Aorta (tissue), 5 donors: ENCODE results near the gene ARHGAP24. TPM values are rescaled to one million over a fixed set of nuclear protein-coding genes. Genes with fewer than 3 reads are reported as not detected.
A peak's percentile ranks its signal among the peaks of the same experiment; 100 is the strongest.
"Not testable (repeated sequence)": the region's sequence is repeated elsewhere in the genome, so short reads cannot be mapped to it uniquely, and the experiment has no call there.

Experiments
- ATAC-seq: fragments of 200-7000 bp; cut with Tn5 transposase; one replicate; pipeline ENCODE4 v1.9.1; 2022; ENCODE audit warnings: moderate library complexity; ENCODE audit not compliant: low FRiP score
- DNase-seq, 2 donors: peaks; one replicate each; pipeline ENCODE4 v3.0.0-alpha.2; 2020
- H3K27ac ChIP-seq, 2 donors: one replicate each; pipeline ENCODE4 v1.5.1; 2013; ENCODE audit warnings: low read length in 2 of 2, mild to moderate bottlenecking in 2 of 2, moderate library complexity in 2 of 2, control low read depth in 1 of 2, inconsistent platforms in 1 of 2, low read depth in 1 of 2
- H3K27me3 ChIP-seq, 2 donors: one replicate each; pipeline ENCODE4 v1.6.1; 2013; ENCODE audit warnings: control low read depth in 1 of 2, low read length in 1 of 2, mild to moderate bottlenecking in 1 of 2, moderate library complexity in 1 of 2; ENCODE audit not compliant: insufficient read depth in 2 of 2, control insufficient read depth in 1 of 2
- H3K36me3 ChIP-seq, 2 donors: one replicate each; pipeline ENCODE4 v1.6.1; 2013; ENCODE audit warnings: control low read depth in 1 of 2, low read length in 1 of 2, mild to moderate bottlenecking in 1 of 2; ENCODE audit not compliant: insufficient read depth in 2 of 2, control insufficient read depth in 1 of 2
- H3K4me1 ChIP-seq, 2 donors: one replicate each; pipeline ENCODE4 v1.6.1; 2013; ENCODE audit warnings: low read length in 2 of 2, control low read depth in 1 of 2, mild to moderate bottlenecking in 1 of 2, moderate library complexity in 1 of 2; ENCODE audit not compliant: insufficient read depth in 2 of 2, control insufficient read depth in 1 of 2
- H3K4me3 ChIP-seq, 2 donors: one replicate each; pipeline ENCODE4 v1.5.1; 2013; ENCODE audit warnings: low read length in 2 of 2, control low read depth in 1 of 2, mild to moderate bottlenecking in 1 of 2
- H3K9me3 ChIP-seq: one replicate; pipeline ENCODE4 v1.6.1; 2013; ENCODE audit warnings: mild to moderate bottlenecking, low read length; ENCODE audit not compliant: control insufficient read depth
- WGBS, 2 donors: extraction: QIAGEN DNeasy Blood & Tissue Kit; methylation state at CpG; one replicate each; pipeline ENCODE4 v1.1.7; 2013; 5-methylcytosine and 5-hydroxymethylcytosine counted together
- intact Hi-C, 2 donors: fragments of 100-400 bp; cut with DNase I; formaldehyde crosslinking; loops; one replicate each; pipeline versions ENCODE4 v1.14.2 to v1.15.0; 2022
- polyA plus RNA-seq, 2 donors: library from polyadenylated mRNA; stranded (reverse); fragments of 200-250 nt; gene quantifications; one replicate each; pipeline ENCODE4 v1.2.3, GENCODE V29; 2013
- total RNA-seq, 2 donors: library from RNA; stranded (reverse); fragmentation: NEBNext Ultra II Directional; extraction: Animal tissue kit (Norgen Biotek cat#: 25700); gene quantifications; one replicate each; pipeline ENCODE4 v1.2.1, GENCODE V29; 2021
- donor health status: healthy with polysubstance abuse.
- donor health status: Bipolar disorder and iron deficiency.
- donor health status: DM: no; HTN: no; CAD: no.
- donor health status: DM: no; HTN: no; CAD: no.
- donor health status: DM: yes; HTN: yes; CAD: no.

Gene ARHGAP24
- total and polyA plus RNA-seq, 4 donors, result 13.4 to 35.2 (median 34.0) TPM

DNA sequence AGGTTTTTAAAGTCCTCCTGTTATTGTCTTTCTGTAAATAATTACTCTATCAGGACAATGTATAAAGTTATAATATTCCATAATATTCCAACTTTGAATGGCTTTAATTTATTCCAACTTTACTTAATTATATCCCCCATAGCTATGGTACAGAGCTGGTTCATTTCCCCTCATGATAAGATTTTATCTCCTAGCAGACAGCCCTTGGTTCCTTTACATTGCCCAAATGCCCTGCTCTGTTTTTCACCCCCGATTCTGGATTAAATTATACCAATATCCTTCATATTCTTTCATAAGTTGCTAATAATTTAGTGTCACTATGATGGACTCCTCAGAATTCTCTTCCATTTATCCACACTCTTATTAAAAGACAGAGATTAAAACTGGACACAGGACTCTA is 544.4 kb downstream of the ARHGAP24 start:
- ATAC-seq, result no peak
- 88 to 92% methylated on average over 1 of the region's 1 CpG for WGBS, 2 donors
- no peak overlapping the region for H3K4me3 ChIP-seq
- H3K27ac ChIP-seq, result no peak overlapping the region
- no peaks in the 10 kb centered on the region for H3K27me3 ChIP-seq
- intact Hi-C loops, result no loop called here
- no peak for DNase-seq
- H3K9me3 ChIP-seq, result no peaks in the 10 kb centered on the region
- no peaks in the 10 kb centered on the region for H3K36me3 ChIP-seq
- peaks cover 0 to 3% of the 10 kb centered on the region in 2 donors for H3K4me1 ChIP-seq

- Histone ChIP-seq H3K27ac (no peak overlapping the region), H3K4me1 (no peaks in the 10 kb centered on the region), H3K36me3 (no peaks in the 10 kb centered on the region), H3K4me3 (no peak overlapping the region), H3K27me3 (no peaks in the 10 kb centered on the region), H3K9me3 (no peaks in the 10 kb centered on the region)
- ATAC-seq (no peak), DNase-seq (no peak)
- intact Hi-C loops, result no loop called here
Observed at GRCh38 chr4:86019906-86020305, 545.0 kb downstream of the ARHGAP24 start.

GRCh38 chr4:86021671-86022070 is 546.7 kb downstream of the ARHGAP24 start:
- H3K4me1 ChIP-seq, H3K4me3 ChIP-seq, H3K27ac ChIP-seq, H3K9me3 ChIP-seq, H3K36me3 ChIP-seq, ATAC-seq, DNase-seq, H3K27me3 ChIP-seq, intact Hi-C loops: not testable (repeated sequence)
- 97 to 98% methylated on average over 15 to 24 of the region's 24 CpGs for WGBS, 2 donors

- intact Hi-C loops, result no loop called here
- Histone ChIP-seq H3K9me3 (no peaks in the 10 kb centered on the region), H3K4me1 (no peaks in the 10 kb centered on the region), H3K27me3 (peaks cover 0 to 1% of the 10 kb centered on the region in 2 donors), H3K36me3 (no peaks in the 10 kb centered on the region), H3K4me3 (no peak overlapping the region), H3K27ac (no peak overlapping the region)
- ATAC-seq (no peak), DNase-seq (no peak)
- 66 to 69% methylated on average over 8 of the region's 8 CpGs for WGBS, 2 donors
Observed at GRCh38 chr4:86026720-86027119, 551.8 kb downstream of the ARHGAP24 start.

DNA sequence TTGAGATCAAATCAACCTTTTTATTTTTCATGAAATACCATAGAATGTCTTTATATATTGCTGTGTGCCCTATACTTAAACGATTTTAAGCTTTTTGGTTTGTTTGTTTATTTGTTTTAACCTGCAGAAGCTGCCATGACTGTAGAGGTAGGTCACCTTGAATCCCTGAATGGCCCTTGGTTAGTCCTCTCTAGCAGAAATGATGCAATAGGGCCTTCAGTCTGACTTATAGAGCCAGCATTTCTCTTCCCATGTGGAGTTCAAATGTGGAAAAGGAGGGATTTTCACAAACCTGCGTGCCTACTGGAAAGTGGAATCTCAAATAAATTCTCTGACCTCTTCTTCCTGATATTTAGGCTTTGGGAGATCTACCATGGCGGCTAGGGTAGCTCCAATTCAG is 557.0 kb downstream of the ARHGAP24 start:
- H3K27ac ChIP-seq, result peak overlapping the region; percentile 99
- DNase-seq, result no peak
- WGBS, 2 donors, result 90 to 91% methylated on average over 3 of the region's 3 CpGs
- no peaks in the 10 kb centered on the region for H3K9me3 ChIP-seq
- no peaks in the 10 kb centered on the region for H3K36me3 ChIP-seq
- no peak for ATAC-seq
- intact Hi-C loops, result loop anchor here in 1 of 2 donors (2.0 kb wide), 1 partner anchor 21 kb away; no protein-coding TSS in a partner anchor
- peaks cover 0 to under 1% of the 10 kb centered on the region in 2 donors for H3K27me3 ChIP-seq
- peaks cover 1 to 4% of the 10 kb centered on the region in 2 donors for H3K4me1 ChIP-seq
- no peak overlapping the region for H3K4me3 ChIP-seq

- peak; percentile 90 for ATAC-seq
- no peaks in the 10 kb centered on the region for H3K9me3 ChIP-seq
- DNase-seq, result peak in 1 of 2 donors; percentile 63
- H3K36me3 ChIP-seq, result no peaks in the 10 kb centered on the region
- peak overlapping the region in 1 of 2 donors; percentile 59 for H3K4me3 ChIP-seq
- no peaks in the 10 kb centered on the region for H3K27me3 ChIP-seq
- H3K27ac ChIP-seq, result peak overlapping the region; percentile 99
- WGBS, 2 donors, result 1 to 2% methylated on average over 4 of the region's 4 CpGs
- intact Hi-C loops, result loop anchor here in 1 of 2 donors (2.0 kb wide), 1 partner anchor 22 kb away; no protein-coding TSS in a partner anchor
- peaks cover 1 to 4% of the 10 kb centered on the region in 2 donors for H3K4me1 ChIP-seq
Observed at GRCh38 chr4:86032476-86033022, 557.6 kb downstream of the ARHGAP24 start.

DNA sequence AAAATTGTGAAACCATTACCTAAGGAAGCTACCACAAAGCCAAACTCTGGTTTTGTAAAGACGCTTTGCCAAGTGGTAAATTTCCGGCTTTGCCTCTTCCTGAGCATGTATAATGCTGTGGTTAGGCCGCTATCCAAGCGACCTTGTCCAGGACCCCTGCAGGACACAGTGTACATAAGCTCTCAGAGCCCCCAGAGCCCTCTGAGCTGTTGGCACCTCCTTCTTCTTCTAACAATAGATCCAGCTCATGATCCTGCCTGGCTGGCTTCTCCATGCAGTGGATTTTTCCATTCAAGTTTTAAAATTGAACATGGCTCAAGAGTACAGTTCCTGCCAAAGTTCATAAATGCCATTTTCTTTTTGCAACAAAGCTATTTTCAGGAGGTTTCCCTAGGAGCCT is 558.2 kb downstream of the ARHGAP24 start:
- H3K36me3 ChIP-seq, result no peaks in the 10 kb centered on the region
- peaks cover 1 to 4% of the 10 kb centered on the region in 2 donors for H3K4me1 ChIP-seq
- 1 to 5% methylated on average over 4 of the region's 4 CpGs for WGBS, 2 donors
- ATAC-seq (peak; percentile 90), DNase-seq (peak; percentile 73 to 77)
- intact Hi-C loops, result loop anchor here in 1 of 2 donors (2.0 kb wide), 1 partner anchor 22 kb away; no protein-coding TSS in a partner anchor
- H3K27ac ChIP-seq, result peak overlapping the region; percentile 99
- no peaks in the 10 kb centered on the region for H3K27me3 ChIP-seq
- no peaks in the 10 kb centered on the region for H3K9me3 ChIP-seq
- H3K4me3 ChIP-seq, result peak overlapping the region; percentile 14 to 59

DNA sequence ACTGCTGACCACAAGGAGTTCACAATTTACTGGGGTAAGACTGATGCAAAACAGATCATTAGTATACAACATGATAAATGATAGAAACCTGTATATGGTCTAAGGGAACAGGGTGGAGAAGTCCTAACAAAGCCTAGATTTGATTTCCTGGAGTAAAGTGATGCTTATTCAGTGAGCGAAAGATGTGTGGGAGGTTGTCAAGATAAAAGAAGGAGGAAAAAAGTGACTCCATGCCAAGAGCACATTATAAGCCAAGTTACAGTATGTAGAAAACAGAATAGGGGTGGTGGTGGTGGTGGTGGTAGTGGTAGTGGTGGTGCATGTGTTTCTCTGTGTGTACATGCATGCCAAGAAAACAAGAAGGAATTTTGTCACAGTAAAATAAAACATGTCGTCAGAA is 559.7 kb downstream of the ARHGAP24 start:
- no peak for ATAC-seq
- 78 to 80% methylated on average over 2 of the region's 2 CpGs for WGBS, 2 donors
- intact Hi-C loops, result loop anchor here in 1 of 2 donors (5.0 kb wide), 1 partner anchor 237 kb away; no protein-coding TSS in a partner anchor
- H3K27ac ChIP-seq, result no peak overlapping the region
- DNase-seq, result no peak
- no peaks in the 10 kb centered on the region for H3K36me3 ChIP-seq
- no peak overlapping the region for H3K4me3 ChIP-seq
- no peaks in the 10 kb centered on the region for H3K9me3 ChIP-seq
- H3K4me1 ChIP-seq, result peaks cover 1 to 4% of the 10 kb centered on the region in 2 donors
- no peaks in the 10 kb centered on the region for H3K27me3 ChIP-seq

- no peaks in the 10 kb centered on the region for H3K9me3 ChIP-seq
- H3K36me3 ChIP-seq, result no peaks in the 10 kb centered on the region
- no peak overlapping the region for H3K27ac ChIP-seq
- H3K4me3 ChIP-seq, result no peak overlapping the region
- WGBS, 2 donors, result 96 to 100% methylated on average over 1 of the region's 1 CpG
- intact Hi-C loops, result loop anchor here in 1 of 2 donors (5.0 kb wide), 1 partner anchor 238 kb away; no protein-coding TSS in a partner anchor
- DNase-seq (no peak), ATAC-seq (no peak)
- no peaks in the 10 kb centered on the region for H3K27me3 ChIP-seq
- H3K4me1 ChIP-seq, result peaks cover 1 to 4% of the 10 kb centered on the region in 2 donors
Observed at GRCh38 chr4:86035688-86036087, 560.7 kb downstream of the ARHGAP24 start.
